WTC11 (cell line): ENCODE results near the gene DECR2. TPM values are rescaled to one million over a fixed set of nuclear protein-coding genes. Genes with fewer than 3 reads are reported as not detected.

Source experiments
- ATAC-seq: fragments of 200-7000 bp; cut with Tn5 transposase; 2 replicates; pipeline ENCODE4 v1.10.0; 2021; ENCODE audit warnings: mild to moderate bottlenecking, moderate library complexity
- CTCF ChIA-PET: fragments of 300-600 bp; sonication (Branson Sonifier 250); formaldehyde crosslinking; loops from one replicate; lab custom pipeline; 2021; ENCODE audit warnings: antibody characterized with exemption; lab: Charles Lee
- POLR2A ChIA-PET: fragments of 350-600 bp; sonication (Branson Sonifier 250); formaldehyde crosslinking; loops from one replicate; lab custom pipeline; 2021; ENCODE audit warnings: antibody characterized with exemption; lab: Charles Lee
- DNase-seq: peaks from one replicate; pipeline ENCODE4 v3.0.0; 2021; ENCODE audit warnings: low spot score
- H3K27ac Mint-ChIP-seq: 2 replicates; pipeline ENCODE4 v1.8.0; 2021; ENCODE audit warnings: mixed read lengths
- H3K27me3 Mint-ChIP-seq: 2 replicates; pipeline ENCODE4 v1.8.0; 2021; ENCODE audit warnings: low read depth, mild to moderate bottlenecking, moderate library complexity, mixed read lengths
- H3K36me3 Mint-ChIP-seq: 2 replicates; pipeline ENCODE4 v1.8.0; 2021; ENCODE audit warnings: mixed read lengths
- H3K4me1 Mint-ChIP-seq: 2 replicates; pipeline ENCODE4 v1.8.0; 2022; ENCODE audit warnings: mixed read lengths
- H3K4me3 Mint-ChIP-seq: 2 replicates; pipeline ENCODE4 v1.8.0; 2021; ENCODE audit warnings: mild to moderate bottlenecking, moderate library complexity, mixed read lengths
- H3K9me3 Mint-ChIP-seq: 2 replicates; pipeline ENCODE4 v1.8.0; 2021; ENCODE audit warnings: mixed read lengths
- CBFB ChIP-seq: sonication (generic); formaldehyde crosslinking; IDR thresholded peaks from 2 replicates; pipeline ENCODE4 v1.8.1; 2022; ENCODE audit warnings: mild to moderate bottlenecking, low read depth, missing genetic modification reagents
- EMX1 ChIP-seq: fragments of 250-450 bp; sonication (Bioruptor Pico); IDR thresholded peaks from 2 replicates; pipeline ENCODE4 v1.8.0; 2021; ENCODE audit warnings: mild to moderate bottlenecking
- FOXP1 ChIP-seq: sonication (generic); formaldehyde crosslinking; IDR thresholded peaks from 2 replicates; pipeline ENCODE4 v1.8.0; 2022; ENCODE audit warnings: missing genetic modification reagents, mild to moderate bottlenecking, moderate library complexity, borderline replicate concordance
- GABPB1 ChIP-seq: sonication (generic); formaldehyde crosslinking; IDR thresholded peaks from 2 replicates; pipeline ENCODE4 v1.8.1; 2023; ENCODE audit warnings: mild to moderate bottlenecking, missing genetic modification reagents
- KAT7 ChIP-seq: sonication (generic); formaldehyde crosslinking; IDR thresholded peaks from 2 replicates; pipeline ENCODE4 v1.8.1; 2023; ENCODE audit warnings: missing genetic modification reagents, mild to moderate bottlenecking, borderline replicate concordance
- MYBL2 ChIP-seq: sonication (generic); formaldehyde crosslinking; IDR thresholded peaks from 2 replicates; pipeline ENCODE4 v1.8.1; 2023; ENCODE audit warnings: mild to moderate bottlenecking, moderate library complexity, missing genetic modification reagents
- NR1H2 ChIP-seq: sonication (generic); formaldehyde crosslinking; IDR thresholded peaks from 2 replicates; pipeline ENCODE4 v1.9.0; 2021; ENCODE audit warnings: mild to moderate bottlenecking, moderate library complexity, missing genetic modification reagents
- NR3C1 ChIP-seq: sonication (generic); formaldehyde crosslinking; conservative IDR thresholded peaks from 2 replicates; pipeline ENCODE4 v1.8.1; 2023; ENCODE audit warnings: low read depth, mild to moderate bottlenecking, missing genetic modification reagents
- RELA ChIP-seq: sonication (generic); formaldehyde crosslinking; IDR thresholded peaks from 2 replicates; pipeline ENCODE4 v1.8.1; 2022; ENCODE audit warnings: missing genetic modification reagents, mild to moderate bottlenecking, borderline replicate concordance
- ZBTB21 ChIP-seq: sonication (generic); formaldehyde crosslinking; IDR thresholded peaks from 2 replicates; pipeline ENCODE4 v1.8.1; 2023; ENCODE audit warnings: mild to moderate bottlenecking, missing genetic modification reagents, borderline replicate concordance
- ZNF396 ChIP-seq: fragments of 250-450 bp; sonication (Bioruptor Pico); IDR thresholded peaks from 2 replicates; pipeline ENCODE4 v1.8.0; 2021; ENCODE audit warnings: mild to moderate bottlenecking, moderate library complexity, borderline replicate concordance
- ZNF423 ChIP-seq: fragments of 250-450 bp; sonication (Bioruptor Pico); IDR thresholded peaks from 2 replicates; pipeline ENCODE4 v2.1.2; 2022; ENCODE audit warnings: mild to moderate bottlenecking, moderate library complexity
- total RNA-seq: library from RNA; stranded (reverse); gene quantifications from 3 replicates; pipeline ENCODE4 v1.2.3, GENCODE V29; 2021
- TF ChIP-seq, protein P1 (sequence below): sonication (generic); formaldehyde crosslinking; IDR thresholded peaks from 2 replicates; pipeline ENCODE4 v1.8.1; 2023; ENCODE audit warnings: mild to moderate bottlenecking, missing genetic modification reagents
- TF ChIP-seq, protein P2 (sequence below): sonication (generic); formaldehyde crosslinking; IDR thresholded peaks from 2 replicates; pipeline ENCODE4 v1.8.0; 2022; ENCODE audit warnings: mild to moderate bottlenecking, missing genetic modification reagents
- TF ChIP-seq, protein P3 (sequence below): sonication (generic); formaldehyde crosslinking; IDR thresholded peaks from 2 replicates; pipeline ENCODE4 v1.8.1; 2022; ENCODE audit warnings: low read depth, missing genetic modification reagents, borderline replicate concordance
- TF ChIP-seq, protein P4 (sequence below): sonication (generic); formaldehyde crosslinking; IDR thresholded peaks from 2 replicates; pipeline ENCODE4 v1.8.0; 2023; ENCODE audit warnings: missing genetic modification reagents, mild to moderate bottlenecking, borderline replicate concordance
- TF ChIP-seq, protein P5 (sequence below): sonication (generic); formaldehyde crosslinking; IDR thresholded peaks from 2 replicates; pipeline ENCODE4 v1.8.0; 2022; ENCODE audit warnings: mild to moderate bottlenecking, missing genetic modification reagents

DECR2 gene
- total RNA-seq, 1 experiment from 2014 or later: 43.6 TPM

DNA sequence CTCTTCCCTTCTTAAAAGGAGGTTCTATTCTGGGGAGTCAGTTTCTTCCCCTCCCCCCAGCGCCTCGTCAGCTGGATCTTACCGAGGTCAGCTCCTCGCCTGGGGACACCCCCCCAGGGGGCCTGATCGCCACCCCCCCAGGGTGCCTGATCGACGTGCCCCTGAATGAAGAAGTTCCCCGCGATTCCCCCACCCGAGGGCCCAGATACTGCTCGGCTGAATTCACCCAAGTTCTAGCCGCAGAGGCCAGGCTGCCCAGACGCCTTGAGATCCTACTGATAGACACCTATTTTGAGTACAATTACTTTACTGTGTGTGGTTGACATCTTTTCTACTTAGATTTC lies 25.2 kb downstream of the DECR2 start:
- no peak overlapping the region for H3K27ac Mint-ChIP-seq

DNA sequence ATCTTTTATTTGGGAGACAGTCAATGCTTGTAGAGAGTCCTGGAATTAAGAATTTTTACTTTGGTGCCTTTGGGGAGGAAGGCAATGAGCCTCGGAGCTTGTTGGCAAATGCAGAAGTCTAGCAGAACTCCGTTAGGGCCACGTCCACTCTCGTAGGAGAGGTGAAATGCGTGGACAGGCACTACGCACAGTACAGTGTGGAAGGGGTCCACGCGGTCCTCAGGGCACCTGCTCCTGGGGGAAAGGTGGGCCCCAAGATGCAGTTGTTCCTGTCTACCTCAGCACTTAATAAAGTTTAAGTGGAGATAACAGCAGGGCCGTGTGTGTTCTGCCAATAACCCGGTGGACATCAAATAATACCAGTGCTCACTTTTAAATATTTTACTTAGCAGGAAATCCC lies 25.6 kb downstream of the DECR2 start:
- peaks cover 45% of the 10 kb centered on the region for H3K27me3 Mint-ChIP-seq
- CTCF ChIA-PET: interaction anchor here (0.6 to 4.2 kb wide), 2 partner anchors 13 to 61 kb away, joined by 3 to 25 read pairs; no protein-coding TSS in a partner anchor
- H3K9me3 Mint-ChIP-seq: no peaks in the 10 kb centered on the region
- DNase-seq: no peak
- ATAC-seq: no peak
- peak overlapping the region; percentile 64 for H3K4me3 Mint-ChIP-seq
- POLR2A ChIA-PET: interaction anchor here (0.6 kb wide), 1 partner anchor 1343 kb away, joined by 3 read pairs; no protein-coding TSS in a partner anchor
- no peak overlapping the region for H3K27ac Mint-ChIP-seq
- H3K4me1 Mint-ChIP-seq: peaks cover 14% of the 10 kb centered on the region
- H3K36me3 Mint-ChIP-seq: no peaks in the 10 kb centered on the region; the same call in 1 of the 2 replicates
- TF ChIP-seq NR1H2: no peak
- no peak for TF ChIP-seq ZBTB21 (CRISPR knock-in tag)
- no peak for TF ChIP-seq ZNF423
- TF ChIP-seq EMX1 (CRISPR knock-in tag): no peak
- no peak for TF ChIP-seq NR3C1 (CRISPR knock-in tag)
- TF ChIP-seq ZNF396 (CRISPR knock-in tag): no peak
- TF ChIP-seq CBFB (CRISPR knock-in tag): no peak
- TF ChIP-seq FOXP1 (CRISPR knock-in tag): no peak

More for the DNA sequence above, 25.2 kb downstream of the DECR2 start:
- ATAC-seq (no peak), DNase-seq (no peak)
- ChIA-PET POLR2A (no interaction called here), CTCF (interaction anchor here (0.8 to 4.2 kb wide), 3 partner anchors 25 to 61 kb away, joined by 3 to 25 read pairs (median 10); partner anchors contain the start of gene DECR2)
- no peaks in the 10 kb centered on the region; the same call in 1 of the 2 replicates for H3K36me3 Mint-ChIP-seq
- peaks cover 14% of the 10 kb centered on the region for H3K4me1 Mint-ChIP-seq
- peak overlapping the region; percentile 64 for H3K4me3 Mint-ChIP-seq
- no peaks in the 10 kb centered on the region for H3K9me3 Mint-ChIP-seq
- TF ChIP-seq, protein P1, sequence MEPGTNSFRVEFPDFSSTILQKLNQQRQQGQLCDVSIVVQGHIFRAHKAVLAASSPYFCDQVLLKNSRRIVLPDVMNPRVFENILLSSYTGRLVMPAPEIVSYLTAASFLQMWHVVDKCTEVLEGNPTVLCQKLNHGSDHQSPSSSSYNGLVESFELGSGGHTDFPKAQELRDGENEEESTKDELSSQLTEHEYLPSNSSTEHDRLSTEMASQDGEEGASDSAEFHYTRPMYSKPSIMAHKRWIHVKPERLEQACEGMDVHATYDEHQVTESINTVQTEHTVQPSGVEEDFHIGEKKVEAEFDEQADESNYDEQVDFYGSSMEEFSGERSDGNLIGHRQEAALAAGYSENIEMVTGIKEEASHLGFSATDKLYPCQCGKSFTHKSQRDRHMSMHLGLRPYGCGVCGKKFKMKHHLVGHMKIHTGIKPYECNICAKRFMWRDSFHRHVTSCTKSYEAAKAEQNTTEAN (CRISPR knock-in tag): no peak
- TF ChIP-seq, protein P2, sequence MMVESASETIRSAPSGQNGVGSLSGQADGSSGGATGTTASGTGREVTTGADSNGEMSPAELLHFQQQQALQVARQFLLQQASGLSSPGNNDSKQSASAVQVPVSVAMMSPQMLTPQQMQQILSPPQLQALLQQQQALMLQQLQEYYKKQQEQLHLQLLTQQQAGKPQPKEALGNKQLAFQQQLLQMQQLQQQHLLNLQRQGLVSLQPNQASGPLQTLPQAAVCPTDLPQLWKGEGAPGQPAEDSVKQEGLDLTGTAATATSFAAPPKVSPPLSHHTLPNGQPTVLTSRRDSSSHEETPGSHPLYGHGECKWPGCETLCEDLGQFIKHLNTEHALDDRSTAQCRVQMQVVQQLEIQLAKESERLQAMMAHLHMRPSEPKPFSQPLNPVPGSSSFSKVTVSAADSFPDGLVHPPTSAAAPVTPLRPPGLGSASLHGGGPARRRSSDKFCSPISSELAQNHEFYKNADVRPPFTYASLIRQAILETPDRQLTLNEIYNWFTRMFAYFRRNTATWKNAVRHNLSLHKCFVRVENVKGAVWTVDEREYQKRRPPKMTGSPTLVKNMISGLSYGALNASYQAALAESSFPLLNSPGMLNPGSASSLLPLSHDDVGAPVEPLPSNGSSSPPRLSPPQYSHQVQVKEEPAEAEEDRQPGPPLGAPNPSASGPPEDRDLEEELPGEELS (CRISPR knock-in tag): no peak
- no peak for TF ChIP-seq EMX1 (CRISPR knock-in tag)
- no peak for TF ChIP-seq RELA (CRISPR knock-in tag)
- no peak for TF ChIP-seq KAT7 (CRISPR knock-in tag)
- TF ChIP-seq, protein P3, sequence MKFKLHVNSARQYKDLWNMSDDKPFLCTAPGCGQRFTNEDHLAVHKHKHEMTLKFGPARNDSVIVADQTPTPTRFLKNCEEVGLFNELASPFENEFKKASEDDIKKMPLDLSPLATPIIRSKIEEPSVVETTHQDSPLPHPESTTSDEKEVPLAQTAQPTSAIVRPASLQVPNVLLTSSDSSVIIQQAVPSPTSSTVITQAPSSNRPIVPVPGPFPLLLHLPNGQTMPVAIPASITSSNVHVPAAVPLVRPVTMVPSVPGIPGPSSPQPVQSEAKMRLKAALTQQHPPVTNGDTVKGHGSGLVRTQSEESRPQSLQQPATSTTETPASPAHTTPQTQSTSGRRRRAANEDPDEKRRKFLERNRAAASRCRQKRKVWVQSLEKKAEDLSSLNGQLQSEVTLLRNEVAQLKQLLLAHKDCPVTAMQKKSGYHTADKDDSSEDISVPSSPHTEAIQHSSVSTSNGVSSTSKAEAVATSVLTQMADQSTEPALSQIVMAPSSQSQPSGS: no peak
- TF ChIP-seq, protein P4, sequence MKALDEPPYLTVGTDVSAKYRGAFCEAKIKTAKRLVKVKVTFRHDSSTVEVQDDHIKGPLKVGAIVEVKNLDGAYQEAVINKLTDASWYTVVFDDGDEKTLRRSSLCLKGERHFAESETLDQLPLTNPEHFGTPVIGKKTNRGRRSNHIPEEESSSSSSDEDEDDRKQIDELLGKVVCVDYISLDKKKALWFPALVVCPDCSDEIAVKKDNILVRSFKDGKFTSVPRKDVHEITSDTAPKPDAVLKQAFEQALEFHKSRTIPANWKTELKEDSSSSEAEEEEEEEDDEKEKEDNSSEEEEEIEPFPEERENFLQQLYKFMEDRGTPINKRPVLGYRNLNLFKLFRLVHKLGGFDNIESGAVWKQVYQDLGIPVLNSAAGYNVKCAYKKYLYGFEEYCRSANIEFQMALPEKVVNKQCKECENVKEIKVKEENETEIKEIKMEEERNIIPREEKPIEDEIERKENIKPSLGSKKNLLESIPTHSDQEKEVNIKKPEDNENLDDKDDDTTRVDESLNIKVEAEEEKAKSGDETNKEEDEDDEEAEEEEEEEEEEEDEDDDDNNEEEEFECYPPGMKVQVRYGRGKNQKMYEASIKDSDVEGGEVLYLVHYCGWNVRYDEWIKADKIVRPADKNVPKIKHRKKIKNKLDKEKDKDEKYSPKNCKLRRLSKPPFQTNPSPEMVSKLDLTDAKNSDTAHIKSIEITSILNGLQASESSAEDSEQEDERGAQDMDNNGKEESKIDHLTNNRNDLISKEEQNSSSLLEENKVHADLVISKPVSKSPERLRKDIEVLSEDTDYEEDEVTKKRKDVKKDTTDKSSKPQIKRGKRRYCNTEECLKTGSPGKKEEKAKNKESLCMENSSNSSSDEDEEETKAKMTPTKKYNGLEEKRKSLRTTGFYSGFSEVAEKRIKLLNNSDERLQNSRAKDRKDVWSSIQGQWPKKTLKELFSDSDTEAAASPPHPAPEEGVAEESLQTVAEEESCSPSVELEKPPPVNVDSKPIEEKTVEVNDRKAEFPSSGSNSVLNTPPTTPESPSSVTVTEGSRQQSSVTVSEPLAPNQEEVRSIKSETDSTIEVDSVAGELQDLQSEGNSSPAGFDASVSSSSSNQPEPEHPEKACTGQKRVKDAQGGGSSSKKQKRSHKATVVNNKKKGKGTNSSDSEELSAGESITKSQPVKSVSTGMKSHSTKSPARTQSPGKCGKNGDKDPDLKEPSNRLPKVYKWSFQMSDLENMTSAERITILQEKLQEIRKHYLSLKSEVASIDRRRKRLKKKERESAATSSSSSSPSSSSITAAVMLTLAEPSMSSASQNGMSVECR (CRISPR knock-in tag): 0 out of 2 replicates have a peak, but pooled peaks have one; percentile 1
- TF ChIP-seq NR3C1 (CRISPR knock-in tag): no peak
- TF ChIP-seq ZNF423: peak; percentile 49; the same call in 1 of the 2 replicates
- TF ChIP-seq, protein P5, sequence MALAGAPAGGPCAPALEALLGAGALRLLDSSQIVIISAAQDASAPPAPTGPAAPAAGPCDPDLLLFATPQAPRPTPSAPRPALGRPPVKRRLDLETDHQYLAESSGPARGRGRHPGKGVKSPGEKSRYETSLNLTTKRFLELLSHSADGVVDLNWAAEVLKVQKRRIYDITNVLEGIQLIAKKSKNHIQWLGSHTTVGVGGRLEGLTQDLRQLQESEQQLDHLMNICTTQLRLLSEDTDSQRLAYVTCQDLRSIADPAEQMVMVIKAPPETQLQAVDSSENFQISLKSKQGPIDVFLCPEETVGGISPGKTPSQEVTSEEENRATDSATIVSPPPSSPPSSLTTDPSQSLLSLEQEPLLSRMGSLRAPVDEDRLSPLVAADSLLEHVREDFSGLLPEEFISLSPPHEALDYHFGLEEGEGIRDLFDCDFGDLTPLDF (CRISPR knock-in tag): no peak
- no peak for TF ChIP-seq MYBL2
- TF ChIP-seq GABPB1 (CRISPR knock-in tag): no peak
- H3K27me3 Mint-ChIP-seq: peaks cover 49% of the 10 kb centered on the region
